ENCODE data around the gene CD36. TPM values are rescaled to one million over a fixed set of nuclear protein-coding genes. Genes with fewer than 3 reads are reported as not detected.

CD36 gene
- total and polyA plus RNA-seq, 4 donors: 40.1 to 726 (median 115) TPM

DNA sequence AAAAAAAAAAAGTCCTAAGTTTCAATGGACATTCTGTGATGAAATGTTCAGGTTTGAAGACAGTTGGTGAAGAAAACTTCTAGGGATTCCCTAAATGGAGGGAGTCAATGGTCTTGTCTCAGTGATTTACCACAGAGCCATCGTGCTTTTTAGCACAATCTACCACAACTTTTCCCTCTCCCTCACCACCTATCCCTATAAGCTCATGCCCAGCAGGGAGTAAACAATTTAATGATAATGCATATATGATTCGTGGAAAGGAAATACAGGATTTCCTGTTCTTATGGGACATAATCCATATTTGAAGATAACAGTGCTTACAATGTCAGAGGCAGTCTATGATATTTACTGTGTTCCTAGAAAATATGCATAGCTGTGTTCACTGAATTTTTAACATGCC lies 38.4 kb upstream of the CD36 start:
- no peak for DNase-seq
- Histone ChIP-seq H3K27ac (ENCODE audit: low read depth in 1 of 2, low read length in 1 of 2) (peak overlapping the region in 1 of 2 donors; percentile 33), H3K4me3 (no peak overlapping the region), H3K9me3 (ENCODE audit: control insufficient read depth in 4 of 4, insufficient read depth in 3 of 4, low read length in 3 of 4) (no peaks in the 10 kb centered on the region), H3K9ac (ENCODE audit: insufficient read depth in 1 of 2, low read length in 2 of 2) (no peak overlapping the region), H3K27me3 (ENCODE audit: control insufficient read depth in 3 of 3, insufficient read depth in 3 of 3, low read length in 2 of 3) (no peaks in the 10 kb centered on the region), H3K4me1 (ENCODE audit: control insufficient read depth in 5 of 5, insufficient read depth in 5 of 5, low read length in 5 of 5) (peaks cover 0 to 20% (median 3%) of the 10 kb centered on the region in 5 donors), H3K36me3 (ENCODE audit: control insufficient read depth in 4 of 4, insufficient read depth in 4 of 4, low read length in 4 of 4) (no peaks in the 10 kb centered on the region)
- WGBS, 2 donors: 10 to 53% methylated on average over 2 of the region's 2 CpGs
- ATAC-seq (ENCODE audit: insufficient read depth, low FRiP score): no peak
- no peak for TF ChIP-seq CTCF (IDR thresholded peaks at IDR 0.05; ENCODE audit: control extremely low read depth, extremely low read depth)

DNA sequence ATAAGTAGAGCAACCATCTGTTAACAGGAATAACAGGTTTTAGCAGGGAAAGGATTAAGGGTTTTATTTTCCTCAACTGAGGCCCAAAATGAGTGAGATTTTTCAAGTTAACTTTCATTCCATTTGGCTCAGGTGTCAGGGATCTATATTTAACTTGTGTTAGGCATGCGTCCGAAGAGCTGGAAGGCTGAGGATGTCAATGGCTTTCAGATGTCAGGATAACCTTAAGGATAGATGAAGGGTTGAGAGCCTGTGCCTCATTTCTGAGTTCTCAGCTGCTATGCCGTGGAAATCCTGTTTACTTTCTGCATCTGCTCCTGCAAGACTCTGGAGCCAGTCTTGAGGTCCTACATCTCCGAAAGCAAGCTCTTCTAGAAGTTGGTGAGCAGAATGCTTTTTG lies 36.4 kb upstream of the CD36 start:
- H3K27ac ChIP-seq (ENCODE audit: low read depth in 1 of 2, low read length in 1 of 2): peak overlapping the region; percentile 24 to 33

GRCh38 chr7:80603940-80604339 lies 34.5 kb upstream of the CD36 start:
- H3K27ac ChIP-seq (ENCODE audit: low read depth in 1 of 2, low read length in 1 of 2): peak overlapping the region in 1 of 2 donors; percentile 28
- no peaks in the 10 kb centered on the region for H3K9me3 ChIP-seq (ENCODE audit: control insufficient read depth in 4 of 4, insufficient read depth in 3 of 4, low read length in 3 of 4)
- no peak overlapping the region for H3K4me3 ChIP-seq
- no peak for TF ChIP-seq CTCF (IDR thresholded peaks at IDR 0.05; ENCODE audit: control extremely low read depth, extremely low read depth)
- ATAC-seq (ENCODE audit: insufficient read depth, low FRiP score) (no peak), DNase-seq (no peak)
- H3K36me3 ChIP-seq (ENCODE audit: control insufficient read depth in 4 of 4, insufficient read depth in 4 of 4, low read length in 4 of 4): no peaks in the 10 kb centered on the region
- peaks cover 0 to 33% (median 15%) of the 10 kb centered on the region in 5 donors for H3K4me1 ChIP-seq (ENCODE audit: control insufficient read depth in 5 of 5, insufficient read depth in 5 of 5, low read length in 5 of 5)
- 58 to 79% methylated on average over 2 of the region's 2 CpGs for WGBS, 2 donors
- no peak overlapping the region for H3K9ac ChIP-seq (ENCODE audit: insufficient read depth in 1 of 2, low read length in 2 of 2)
- no peaks in the 10 kb centered on the region for H3K27me3 ChIP-seq (ENCODE audit: control insufficient read depth in 3 of 3, insufficient read depth in 3 of 3, low read length in 2 of 3)

More for the DNA sequence above, 36.4 kb upstream of the CD36 start:
- H3K4me1 ChIP-seq (ENCODE audit: control insufficient read depth in 5 of 5, insufficient read depth in 5 of 5, low read length in 5 of 5): peaks cover 0 to 15% (median 8%) of the 10 kb centered on the region in 5 donors
- DNase-seq (no peak), ATAC-seq (ENCODE audit: insufficient read depth, low FRiP score) (no peak)
- 65 to 73% methylated on average over 4 of the region's 4 CpGs for WGBS, 2 donors
- H3K9ac ChIP-seq (ENCODE audit: insufficient read depth in 1 of 2, low read length in 2 of 2): no peak overlapping the region
- H3K27me3 ChIP-seq (ENCODE audit: control insufficient read depth in 3 of 3, insufficient read depth in 3 of 3, low read length in 2 of 3): no peaks in the 10 kb centered on the region
- H3K4me3 ChIP-seq: no peak overlapping the region
- no peak for TF ChIP-seq CTCF (IDR thresholded peaks at IDR 0.05; ENCODE audit: control extremely low read depth, extremely low read depth)
- no peaks in the 10 kb centered on the region for H3K36me3 ChIP-seq (ENCODE audit: control insufficient read depth in 4 of 4, insufficient read depth in 4 of 4, low read length in 4 of 4)
- no peaks in the 10 kb centered on the region for H3K9me3 ChIP-seq (ENCODE audit: control insufficient read depth in 4 of 4, insufficient read depth in 3 of 4, low read length in 3 of 4)

DNA sequence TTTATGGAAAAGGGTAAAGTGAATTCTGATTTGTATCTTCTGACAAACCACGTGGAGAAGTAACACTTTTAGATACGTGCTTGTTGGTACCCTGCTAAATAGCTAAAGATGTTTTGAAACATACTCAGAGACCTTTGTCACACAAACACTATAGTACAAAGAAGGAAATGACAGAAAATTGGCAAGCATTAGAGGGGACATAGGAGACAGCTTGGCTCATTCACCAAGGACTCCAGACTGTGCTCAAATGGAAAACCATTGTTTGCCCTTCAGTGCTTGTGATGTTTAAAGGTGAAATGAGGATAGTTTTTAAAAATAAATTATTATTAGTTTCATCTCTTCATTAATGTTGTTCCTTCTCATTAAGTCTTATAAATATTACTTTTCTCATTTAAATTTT lies 34.0 kb upstream of the CD36 start:
- H3K9ac ChIP-seq (ENCODE audit: insufficient read depth in 1 of 2, low read length in 2 of 2): no peak overlapping the region
- no peaks in the 10 kb centered on the region for H3K27me3 ChIP-seq (ENCODE audit: control insufficient read depth in 3 of 3, insufficient read depth in 3 of 3, low read length in 2 of 3)
- H3K4me1 ChIP-seq (ENCODE audit: control insufficient read depth in 5 of 5, insufficient read depth in 5 of 5, low read length in 5 of 5): peaks cover 0 to 38% (median 18%) of the 10 kb centered on the region in 5 donors
- DNase-seq (peak in 2 of 3 donors; percentile 48 to 50), ATAC-seq (ENCODE audit: insufficient read depth, low FRiP score) (no peak)
- H3K4me3 ChIP-seq: no peak overlapping the region
- 52 to 79% methylated on average over 2 of the region's 2 CpGs for WGBS, 2 donors
- no peaks in the 10 kb centered on the region for H3K36me3 ChIP-seq (ENCODE audit: control insufficient read depth in 4 of 4, insufficient read depth in 4 of 4, low read length in 4 of 4)
- no peak for TF ChIP-seq CTCF (IDR thresholded peaks at IDR 0.05; ENCODE audit: control extremely low read depth, extremely low read depth)
- no peaks in the 10 kb centered on the region for H3K9me3 ChIP-seq (ENCODE audit: control insufficient read depth in 4 of 4, insufficient read depth in 3 of 4, low read length in 3 of 4)
- peak overlapping the region in 1 of 2 donors; percentile 66 for H3K27ac ChIP-seq (ENCODE audit: low read depth in 1 of 2, low read length in 1 of 2)
